GM23338 (cell line): Measurements from ENCODE around the gene TRAF3. TPM values are rescaled to one million over a fixed set of nuclear protein-coding genes. Genes with fewer than 3 reads are reported as not detected.

ENCODE experiments used
- ATAC-seq: fragments of 200-7000 bp; cut with Tn5 transposase; 3 replicates; pipeline ENCODE4 v1.9.1; 2020
- DNase-seq: peaks from one replicate; pipeline ENCODE4 v3.0.0-alpha.2; 2015; ENCODE audit warnings: low spot score
- H2AFZ ChIP-seq: fragments of 200-600 bp; sonication (generic); 2 replicates; pipeline ENCODE4 v1.8.0; 2016; ENCODE audit warnings: antibody characterized with exemption, mild to moderate bottlenecking, moderate library complexity
- H3F3A ChIP-seq: fragments of 200-600 bp; sonication (generic); replicated peaks from 2 replicates; pipeline ENCODE4 v1.8.0; 2017; ENCODE audit warnings: antibody characterized with exemption, mixed run types, low read depth
- H3K27ac ChIP-seq: fragments of 200-600 bp; sonication (generic); 2 replicates; pipeline ENCODE4 v1.6.1; 2016; ENCODE audit warnings: low read depth
- H3K27me3 ChIP-seq: fragments of 200-600 bp; sonication (generic); 2 replicates; pipeline ENCODE4 v1.8.0; 2016; ENCODE audit warnings: mild to moderate bottlenecking, mixed run types, moderate library complexity; ENCODE audit not compliant: insufficient read depth
- H3K36me3 ChIP-seq: fragments of 200-600 bp; sonication (generic); 2 replicates; pipeline ENCODE4 v1.8.0; 2016; ENCODE audit warnings: mild to moderate bottlenecking; ENCODE audit not compliant: insufficient read depth
- H3K4me1 ChIP-seq: fragments of 200-600 bp; sonication (generic); 2 replicates; pipeline ENCODE4 v1.8.0; 2016; ENCODE audit warnings: mild to moderate bottlenecking, moderate library complexity; ENCODE audit not compliant: insufficient read depth
- H3K4me2 ChIP-seq: fragments of 200-600 bp; sonication (generic); 2 replicates; pipeline ENCODE4 v1.7.1; 2017; ENCODE audit warnings: mixed run types
- H3K4me3 ChIP-seq: fragments of 200-600 bp; sonication (generic); 2 replicates; pipeline ENCODE4 v1.6.1; 2016; ENCODE audit warnings: mixed run types
- H3K79me2 ChIP-seq: fragments of 200-600 bp; sonication (generic); replicated peaks from 2 replicates; pipeline ENCODE4 v1.8.0; 2017; ENCODE audit warnings: mild to moderate bottlenecking; ENCODE audit not compliant: insufficient read depth
- H3K9me2 ChIP-seq: fragments of 200-600 bp; sonication (generic); 2 replicates; pipeline ENCODE4 v1.8.0; 2017; ENCODE audit not compliant: insufficient read depth
- H4K20me1 ChIP-seq: fragments of 200-600 bp; sonication (generic); replicated peaks from 2 replicates; pipeline ENCODE4 v1.8.0; 2017; ENCODE audit warnings: mild to moderate bottlenecking; ENCODE audit not compliant: insufficient read depth
- H3K27ac Mint-ChIP-seq: 2 replicates; pipeline ENCODE4 v1.8.0; 2020; ENCODE audit warnings: inconsistent platforms, mild to moderate bottlenecking, moderate library complexity, mixed read lengths
- H3K27me3 Mint-ChIP-seq: 3 replicates; pipeline ENCODE4 v1.8.0; 2022; ENCODE audit warnings: low read depth, mild to moderate bottlenecking, moderate library complexity, mixed read lengths, inconsistent platforms; ENCODE audit not compliant: insufficient read depth, poor library complexity
- H3K36me3 Mint-ChIP-seq: 3 replicates; pipeline ENCODE4 v1.8.0; 2021; ENCODE audit warnings: low read depth, mild to moderate bottlenecking, inconsistent platforms, moderate library complexity, mixed read lengths
- H3K4me1 Mint-ChIP-seq: 3 replicates; pipeline ENCODE4 v1.8.0; 2020; ENCODE audit warnings: mild to moderate bottlenecking, inconsistent platforms, mixed read lengths
- H3K4me3 Mint-ChIP-seq: 3 replicates; pipeline ENCODE4 v1.8.0; 2021; ENCODE audit warnings: moderate library complexity, mild to moderate bottlenecking, inconsistent platforms, mixed read lengths
- H3K9me3 Mint-ChIP-seq: 3 replicates; pipeline ENCODE4 v1.8.0; 2020; ENCODE audit warnings: moderate library complexity, mild to moderate bottlenecking, inconsistent platforms, mixed read lengths
- CREB1 ChIP-seq: fragments of 250-450 bp; sonication (Bioruptor Pico); IDR thresholded peaks from 2 replicates; pipeline ENCODE4 v1.5.0; 2020; ENCODE audit warnings: low read depth, mild to moderate bottlenecking, moderate library complexity
- EZH2 ChIP-seq: fragments of 200-600 bp; sonication (generic); IDR thresholded peaks from one replicate; pipeline ENCODE4 v1.8.0; 2017; ENCODE audit warnings: antibody characterized with exemption, mild to moderate bottlenecking, low read depth; ENCODE audit not compliant: unreplicated experiment
- EZH2phosphoT487 ChIP-seq: fragments of 200-600 bp; sonication (generic); IDR thresholded peaks from one replicate; pipeline ENCODE4 v1.8.1; 2018; ENCODE audit warnings: antibody characterized with exemption; ENCODE audit not compliant: unreplicated experiment
- JUNB ChIP-seq: IDR thresholded peaks from one replicate; pipeline ENCODE4 v1.6.1; 2016; ENCODE audit warnings: antibody characterized with exemption; ENCODE audit not compliant: unreplicated experiment
- NANOG ChIP-seq: IDR thresholded peaks from 2 replicates; pipeline ENCODE4 v1.6.1; 2016; ENCODE audit warnings: antibody characterized with exemption, borderline replicate concordance
- POLR2AphosphoS5 ChIP-seq: IDR thresholded peaks from 2 replicates; pipeline ENCODE4 v1.6.1; 2016; ENCODE audit warnings: antibody characterized with exemption, low read depth
- REST ChIP-seq: IDR thresholded peaks from one replicate; pipeline ENCODE4 v1.6.1; 2018; ENCODE audit warnings: antibody characterized with exemption; ENCODE audit not compliant: unreplicated experiment
- STAT1 ChIP-seq: IDR thresholded peaks from one replicate; pipeline ENCODE4 v1.6.1; 2016; ENCODE audit warnings: antibody characterized with exemption; ENCODE audit not compliant: unreplicated experiment
- ZNF114 ChIP-seq: fragments of 250-450 bp; sonication (Bioruptor Pico); IDR thresholded peaks from 2 replicates; pipeline ENCODE4 v1.5.0; 2020; ENCODE audit warnings: mild to moderate bottlenecking, moderate library complexity
- ZNF331 ChIP-seq: fragments of 250-450 bp; sonication (Bioruptor Pico); IDR thresholded peaks from 2 replicates; pipeline ENCODE4 v1.5.0; 2020; ENCODE audit warnings: low read depth, mild to moderate bottlenecking, moderate library complexity
- polyA plus RNA-seq: library from polyadenylated mRNA; unstranded; fragments of >200 nt; fragmentation: Nextera tagmentation; extraction: Ambion mirVana; gene quantifications from 2 replicates; pipeline ENCODE4 v1.2.1, GENCODE V29; 2016
- total RNA-seq: library from RNA; depleted of rRNA; stranded (reverse); fragments of >200 nt; shearing (Covaris generic); gene quantifications from 2 replicates; pipeline ENCODE4 v1.2.3, GENCODE V29; 2014
- TF ChIP-seq, protein P1 (sequence below), 2 experiments: fragments of 200-600 bp in 1 of 2; sonication (generic) in 1 of 2; conservative IDR thresholded peaks; 2 replicates each; pipeline versions ENCODE4 v1.5.1 to v1.6.1; 2016 to 2017; ENCODE audit warnings: antibody characterized with exemption in 2 of 2, low read depth in 2 of 2, mild to moderate bottlenecking in 2 of 2, moderate library complexity in 1 of 2
- TF ChIP-seq, protein P2 (sequence below): fragments of 250-450 bp; sonication (Bioruptor Pico); IDR thresholded peaks from 2 replicates; pipeline ENCODE4 v1.5.0; 2020; ENCODE audit warnings: mild to moderate bottlenecking, moderate library complexity

The TRAF3 gene
- total and polyA plus RNA-seq, 2 experiments from 2014 or later: 3.7 to 9.3 TPM

GRCh38 chr14:102733326-102733725 lies 43.9 kb upstream of the TRAF3 start (continued):
- no peak for TF ChIP-seq STAT1
- TF ChIP-seq EZH2: no peak
- no peak for TF ChIP-seq CREB1
- TF ChIP-seq ZNF331 (CRISPR knock-in tag): no peak

DNA sequence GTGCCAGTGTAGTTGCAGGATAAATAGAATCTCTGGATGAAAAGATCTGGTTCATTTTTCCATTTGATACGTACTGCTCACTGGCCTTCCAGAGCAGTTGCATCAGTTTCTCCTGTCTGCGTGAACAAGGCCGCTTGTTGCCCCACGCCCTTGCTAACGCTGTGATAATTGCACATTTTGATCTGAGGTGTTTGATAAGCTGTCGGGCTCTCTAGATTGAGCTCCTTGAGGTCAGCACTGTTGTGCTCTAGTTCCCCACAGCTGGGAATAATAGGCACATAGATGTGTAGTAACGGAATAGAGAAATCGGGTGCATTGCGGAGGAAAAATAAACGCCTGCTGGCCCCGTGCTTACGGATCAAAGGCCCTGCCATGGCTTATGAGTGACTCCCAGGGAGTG lies 42.8 kb upstream of the TRAF3 start:
- Histone ChIP-seq H3K4me2 (no peak overlapping the region), H3K27me3 (no peaks in the 10 kb centered on the region), H3K36me3 (no peaks in the 10 kb centered on the region), H3K9me2 (no peaks in the 10 kb centered on the region), H3K27ac (no peak overlapping the region), H3K79me2 (no peaks in the 10 kb centered on the region), H2AFZ (no peak overlapping the region), H3F3A (no peaks in the 10 kb centered on the region), H3K4me3 (no peak overlapping the region), H4K20me1 (no peaks in the 10 kb centered on the region; the same call in 1 of the 2 replicates), H3K4me1 (no peaks in the 10 kb centered on the region)
- ATAC-seq (no peak), DNase-seq (no peak)
- peaks cover 2% of the 10 kb centered on the region; the same call in 1 of the 3 replicates for H3K4me1 Mint-ChIP-seq
- H3K27me3 Mint-ChIP-seq: peaks cover 13% of the 10 kb centered on the region
- H3K4me3 Mint-ChIP-seq: no peak overlapping the region
- no peak for TF ChIP-seq JUNB
- TF ChIP-seq, protein P1, sequence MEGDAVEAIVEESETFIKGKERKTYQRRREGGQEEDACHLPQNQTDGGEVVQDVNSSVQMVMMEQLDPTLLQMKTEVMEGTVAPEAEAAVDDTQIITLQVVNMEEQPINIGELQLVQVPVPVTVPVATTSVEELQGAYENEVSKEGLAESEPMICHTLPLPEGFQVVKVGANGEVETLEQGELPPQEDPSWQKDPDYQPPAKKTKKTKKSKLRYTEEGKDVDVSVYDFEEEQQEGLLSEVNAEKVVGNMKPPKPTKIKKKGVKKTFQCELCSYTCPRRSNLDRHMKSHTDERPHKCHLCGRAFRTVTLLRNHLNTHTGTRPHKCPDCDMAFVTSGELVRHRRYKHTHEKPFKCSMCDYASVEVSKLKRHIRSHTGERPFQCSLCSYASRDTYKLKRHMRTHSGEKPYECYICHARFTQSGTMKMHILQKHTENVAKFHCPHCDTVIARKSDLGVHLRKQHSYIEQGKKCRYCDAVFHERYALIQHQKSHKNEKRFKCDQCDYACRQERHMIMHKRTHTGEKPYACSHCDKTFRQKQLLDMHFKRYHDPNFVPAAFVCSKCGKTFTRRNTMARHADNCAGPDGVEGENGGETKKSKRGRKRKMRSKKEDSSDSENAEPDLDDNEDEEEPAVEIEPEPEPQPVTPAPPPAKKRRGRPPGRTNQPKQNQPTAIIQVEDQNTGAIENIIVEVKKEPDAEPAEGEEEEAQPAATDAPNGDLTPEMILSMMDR (conservative IDR thresholded peaks at IDR 0.05; ENCODE audit: low read depth in 2 of 2): no peak
- TF ChIP-seq ZNF331 (CRISPR knock-in tag): no peak
- no peak for TF ChIP-seq CREB1
- TF ChIP-seq, protein P2, sequence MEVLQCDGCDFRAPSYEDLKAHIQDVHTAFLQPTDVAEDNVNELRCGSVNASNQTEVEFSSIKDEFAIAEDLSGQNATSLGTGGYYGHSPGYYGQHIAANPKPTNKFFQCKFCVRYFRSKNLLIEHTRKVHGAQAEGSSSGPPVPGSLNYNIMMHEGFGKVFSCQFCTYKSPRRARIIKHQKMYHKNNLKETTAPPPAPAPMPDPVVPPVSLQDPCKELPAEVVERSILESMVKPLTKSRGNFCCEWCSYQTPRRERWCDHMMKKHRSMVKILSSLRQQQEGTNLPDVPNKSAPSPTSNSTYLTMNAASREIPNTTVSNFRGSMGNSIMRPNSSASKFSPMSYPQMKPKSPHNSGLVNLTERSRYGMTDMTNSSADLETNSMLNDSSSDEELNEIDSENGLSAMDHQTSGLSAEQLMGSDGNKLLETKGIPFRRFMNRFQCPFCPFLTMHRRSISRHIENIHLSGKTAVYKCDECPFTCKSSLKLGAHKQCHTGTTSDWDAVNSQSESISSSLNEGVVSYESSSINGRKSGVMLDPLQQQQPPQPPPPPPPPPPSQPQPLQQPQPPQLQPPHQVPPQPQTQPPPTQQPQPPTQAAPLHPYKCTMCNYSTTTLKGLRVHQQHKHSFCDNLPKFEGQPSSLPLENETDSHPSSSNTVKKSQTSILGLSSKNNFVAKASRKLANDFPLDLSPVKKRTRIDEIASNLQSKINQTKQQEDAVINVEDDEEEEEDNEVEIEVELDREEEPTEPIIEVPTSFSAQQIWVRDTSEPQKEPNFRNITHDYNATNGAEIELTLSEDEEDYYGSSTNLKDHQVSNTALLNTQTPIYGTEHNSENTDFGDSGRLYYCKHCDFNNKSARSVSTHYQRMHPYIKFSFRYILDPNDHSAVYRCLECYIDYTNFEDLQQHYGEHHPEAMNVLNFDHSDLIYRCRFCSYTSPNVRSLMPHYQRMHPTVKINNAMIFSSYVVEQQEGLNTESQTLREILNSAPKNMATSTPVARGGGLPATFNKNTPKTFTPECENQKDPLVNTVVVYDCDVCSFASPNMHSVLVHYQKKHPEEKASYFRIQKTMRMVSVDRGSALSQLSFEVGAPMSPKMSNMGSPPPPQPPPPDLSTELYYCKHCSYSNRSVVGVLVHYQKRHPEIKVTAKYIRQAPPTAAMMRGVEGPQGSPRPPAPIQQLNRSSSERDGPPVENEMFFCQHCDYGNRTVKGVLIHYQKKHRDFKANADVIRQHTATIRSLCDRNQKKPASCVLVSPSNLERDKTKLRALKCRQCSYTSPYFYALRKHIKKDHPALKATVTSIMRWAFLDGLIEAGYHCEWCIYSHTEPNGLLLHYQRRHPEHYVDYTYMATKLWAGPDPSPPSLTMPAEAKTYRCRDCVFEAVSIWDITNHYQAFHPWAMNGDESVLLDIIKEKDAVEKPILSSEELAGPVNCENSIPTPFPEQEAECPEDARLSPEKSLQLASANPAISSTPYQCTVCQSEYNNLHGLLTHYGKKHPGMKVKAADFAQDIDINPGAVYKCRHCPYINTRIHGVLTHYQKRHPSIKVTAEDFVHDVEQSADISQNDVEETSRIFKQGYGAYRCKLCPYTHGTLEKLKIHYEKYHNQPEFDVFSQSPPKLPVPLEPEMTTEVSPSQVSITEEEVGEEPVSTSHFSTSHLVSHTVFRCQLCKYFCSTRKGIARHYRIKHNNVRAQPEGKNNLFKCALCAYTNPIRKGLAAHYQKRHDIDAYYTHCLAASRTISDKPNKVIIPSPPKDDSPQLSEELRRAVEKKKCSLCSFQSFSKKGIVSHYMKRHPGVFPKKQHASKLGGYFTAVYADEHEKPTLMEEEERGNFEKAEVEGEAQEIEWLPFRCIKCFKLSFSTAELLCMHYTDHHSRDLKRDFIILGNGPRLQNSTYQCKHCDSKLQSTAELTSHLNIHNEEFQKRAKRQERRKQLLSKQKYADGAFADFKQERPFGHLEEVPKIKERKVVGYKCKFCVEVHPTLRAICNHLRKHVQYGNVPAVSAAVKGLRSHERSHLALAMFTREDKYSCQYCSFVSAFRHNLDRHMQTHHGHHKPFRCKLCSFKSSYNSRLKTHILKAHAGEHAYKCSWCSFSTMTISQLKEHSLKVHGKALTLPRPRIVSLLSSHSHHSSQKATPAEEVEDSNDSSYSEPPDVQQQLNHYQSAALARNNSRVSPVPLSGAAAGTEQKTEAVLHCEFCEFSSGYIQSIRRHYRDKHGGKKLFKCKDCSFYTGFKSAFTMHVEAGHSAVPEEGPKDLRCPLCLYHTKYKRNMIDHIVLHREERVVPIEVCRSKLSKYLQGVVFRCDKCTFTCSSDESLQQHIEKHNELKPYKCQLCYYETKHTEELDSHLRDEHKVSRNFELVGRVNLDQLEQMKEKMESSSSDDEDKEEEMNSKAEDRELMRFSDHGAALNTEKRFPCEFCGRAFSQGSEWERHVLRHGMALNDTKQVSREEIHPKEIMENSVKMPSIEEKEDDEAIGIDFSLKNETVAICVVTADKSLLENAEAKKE (CRISPR knock-in tag): no peak
- TF ChIP-seq EZH2: no peak
- TF ChIP-seq REST: no peak
- no peak for TF ChIP-seq NANOG
- TF ChIP-seq POLR2AphosphoS5: no peak
- no peak for TF ChIP-seq ZNF114 (CRISPR knock-in tag)
- TF ChIP-seq STAT1: no peak
- TF ChIP-seq EZH2phosphoT487: no peak
- no peaks in the 10 kb centered on the region for H3K9me3 Mint-ChIP-seq
- no peak overlapping the region for H3K27ac Mint-ChIP-seq
- H3K36me3 Mint-ChIP-seq: peaks cover 2% of the 10 kb centered on the region; the same call in 2 of the 3 replicates
